SU-DHL-6 (cell line): Measurements from ENCODE around the gene INMT.

ENCODE experiments used
- H2AFZ ChIP-seq: fragments of 200-600 bp; sonication (generic); 2 replicates; pipeline ENCODE4 v1.6.1; 2014; ENCODE audit warnings: low read depth, mild to moderate bottlenecking, moderate library complexity, mixed read lengths, antibody characterized with exemption, low read length; ENCODE audit not compliant: severe bottlenecking
- H3F3A ChIP-seq: fragments of 200-600 bp; shearing (Covaris generic); 2 replicates; pipeline ENCODE4 v1.6.0; 2016; ENCODE audit warnings: antibody characterized with exemption, mild to moderate bottlenecking; ENCODE audit not compliant: insufficient read depth
- H3K27ac ChIP-seq: fragments of 200-600 bp; sonication (generic); 2 replicates; pipeline ENCODE4 v1.5.1; 2016; ENCODE audit warnings: low read depth, mild to moderate bottlenecking, low read length, moderate library complexity, mixed read lengths
- H3K27me3 ChIP-seq: fragments of 200-600 bp; sonication (generic), shearing (Covaris generic); 2 replicates; pipeline ENCODE4 v1.6.0; 2014; ENCODE audit warnings: mild to moderate bottlenecking, low read length
- H3K36me3 ChIP-seq: fragments of 200-600 bp; sonication (generic); 2 replicates; pipeline ENCODE4 v1.6.1; 2014; ENCODE audit warnings: mild to moderate bottlenecking, low read length, mixed read lengths
- H3K4me2 ChIP-seq: fragments of 300-600, 200-600 bp; shearing (Covaris generic), sonication (generic); 2 replicates; pipeline ENCODE4 v1.6.0; 2014; ENCODE audit warnings: low read length, low read depth, mild to moderate bottlenecking; ENCODE audit not compliant: poor library complexity, severe bottlenecking
- H3K4me3 ChIP-seq: fragments of 200-600 bp; sonication (generic); 2 replicates; pipeline ENCODE4 v1.5.1; 2014; ENCODE audit warnings: antibody characterized with exemption, low read length, mild to moderate bottlenecking, mixed read lengths; ENCODE audit not compliant: insufficient read depth, poor library complexity, severe bottlenecking
- H3K79me2 ChIP-seq: fragments of 200-600 bp; sonication (generic); 2 replicates; pipeline ENCODE4 v1.6.1; 2014; ENCODE audit warnings: mild to moderate bottlenecking, low read length, moderate library complexity; ENCODE audit not compliant: insufficient read depth
- H3K9ac ChIP-seq: fragments of 200-600 bp; sonication (generic); 2 replicates; pipeline ENCODE4 v1.7.0; 2014; ENCODE audit warnings: mild to moderate bottlenecking, low read length
- H3K9me2 ChIP-seq: fragments of 200-600 bp; sonication (generic); replicated peaks from 2 replicates; pipeline ENCODE4 v1.6.1; 2014; ENCODE audit warnings: low read length; ENCODE audit not compliant: insufficient read depth
- H3K9me3 ChIP-seq: fragments of 200-600 bp; sonication (generic); 2 replicates; pipeline ENCODE4 v1.6.1; 2014; ENCODE audit warnings: low read length, mixed read lengths; ENCODE audit not compliant: insufficient read depth
- H4K20me1 ChIP-seq: fragments of 200-600 bp; sonication (generic); 2 replicates; pipeline ENCODE4 v1.6.1; 2014; ENCODE audit warnings: low read depth, mild to moderate bottlenecking, antibody characterized with exemption, low read length, moderate library complexity, mixed read lengths
- CTCF ChIP-seq: fragments of 200-600 bp; sonication (generic); IDR thresholded peaks from one replicate; pipeline ENCODE4 v1.5.1; 2017; ENCODE audit warnings: antibody characterized with exemption, mild to moderate bottlenecking, low read length, moderate library complexity; ENCODE audit not compliant: insufficient read depth, poor library complexity, severe bottlenecking
- EZH2phosphoT487 ChIP-seq: fragments of 200-600 bp; sonication (generic), shearing (Covaris generic); conservative IDR thresholded peaks from 2 replicates; pipeline ENCODE4 v1.6.1; 2018; ENCODE audit warnings: mild to moderate bottlenecking, antibody characterized with exemption, low read length, moderate library complexity, mixed read lengths

INMT gene

GRCh38 chr7:30782690-30783089, 30.8 kb downstream of the INMT start:
- Histone ChIP-seq H3K27me3 (no peaks in the 10 kb centered on the region), H3K4me2 (no peak overlapping the region), H3F3A (no peaks in the 10 kb centered on the region), H3K4me3 (no peak overlapping the region), H3K27ac (no peak overlapping the region), H3K9ac (no peak overlapping the region), H3K9me3 (no peaks in the 10 kb centered on the region), H3K79me2 (no peaks in the 10 kb centered on the region), H2AFZ (no peak overlapping the region), H4K20me1 (no peaks in the 10 kb centered on the region), H3K9me2 (no peaks in the 10 kb centered on the region), H3K36me3 (no peaks in the 10 kb centered on the region)
- TF ChIP-seq CTCF (no peak), EZH2phosphoT487 (no peak)

- no peak for TF ChIP-seq EZH2phosphoT487
- TF ChIP-seq CTCF, result no peak
- no peak overlapping the region for H3K4me3 ChIP-seq
- H4K20me1 ChIP-seq, result no peaks in the 10 kb centered on the region
- no peaks in the 10 kb centered on the region for H3K9me2 ChIP-seq
- H3K27me3 ChIP-seq, result no peaks in the 10 kb centered on the region
- H3K27ac ChIP-seq, result no peak overlapping the region
- H3K4me2 ChIP-seq, result no peak overlapping the region
- no peak overlapping the region for H3K9ac ChIP-seq
- no peak overlapping the region for H2AFZ ChIP-seq
- H3F3A ChIP-seq, result no peaks in the 10 kb centered on the region
- H3K36me3 ChIP-seq, result no peaks in the 10 kb centered on the region
- H3K79me2 ChIP-seq, result no peaks in the 10 kb centered on the region
- H3K9me3 ChIP-seq, result no peaks in the 10 kb centered on the region
Observed at GRCh38 chr7:30785786-30786185, 33.9 kb downstream of the INMT start.

- Histone ChIP-seq H3K79me2 (no peaks in the 10 kb centered on the region), H3K27ac (no peak overlapping the region), H3K9ac (no peak overlapping the region), H2AFZ (no peak overlapping the region), H3K27me3 (no peaks in the 10 kb centered on the region), H3K9me3 (no peaks in the 10 kb centered on the region), H3K4me2 (no peak overlapping the region), H3F3A (no peaks in the 10 kb centered on the region), H3K36me3 (no peaks in the 10 kb centered on the region), H3K4me3 (no peak overlapping the region), H4K20me1 (no peaks in the 10 kb centered on the region), H3K9me2 (no peaks in the 10 kb centered on the region)
- TF ChIP-seq EZH2phosphoT487, result no peak
- no peak for TF ChIP-seq CTCF
Observed at GRCh38 chr7:30787486-30787885, 35.6 kb downstream of the INMT start.
